Neural crest cell (in vitro differentiated cells): Measurements from ENCODE around the gene CDH16. TPM values are rescaled to one million over a fixed set of nuclear protein-coding genes. Genes with fewer than 3 reads are reported as not detected.

Source experiments
- DNase-seq: peaks from one replicate; pipeline ENCODE4 v3.0.0; 2021; ENCODE audit warnings: low read depth, mixed read lengths, low spot score
- H3K27ac Mint-ChIP-seq: one replicate; pipeline ENCODE4 v1.8.0; 2021; ENCODE audit warnings: mild to moderate bottlenecking, mixed read lengths; ENCODE audit not compliant: unreplicated experiment
- H3K27me3 Mint-ChIP-seq: 2 replicates; pipeline ENCODE4 v1.8.0; 2021; ENCODE audit warnings: low read depth, mild to moderate bottlenecking, mixed read lengths
- H3K36me3 Mint-ChIP-seq: 2 replicates; pipeline ENCODE4 v1.8.0; 2021; ENCODE audit warnings: low read depth, mild to moderate bottlenecking, mixed read lengths
- H3K4me1 Mint-ChIP-seq: 2 replicates; pipeline ENCODE4 v1.8.0; 2021; ENCODE audit warnings: mixed read lengths
- H3K4me3 Mint-ChIP-seq: one replicate; pipeline ENCODE4 v1.8.0; 2021; ENCODE audit warnings: mild to moderate bottlenecking, mixed read lengths
- H3K9me3 Mint-ChIP-seq: 2 replicates; pipeline ENCODE4 v1.8.0; 2021; ENCODE audit warnings: mixed read lengths
- total RNA-seq: library from RNA; stranded (reverse); gene quantifications from 2 replicates; pipeline ENCODE4 v1.2.1, GENCODE V29; 2021
- TF ChIP-seq, protein P1 (sequence below): fragments of 200-600 bp; sonication (generic); conservative IDR thresholded peaks from 2 replicates; pipeline ENCODE4 v1.5.0; 2021; ENCODE audit warnings: antibody characterized with exemption, mild to moderate bottlenecking

CDH16 gene
- total RNA-seq, 1 donor from 2014 or later = not detected

DNA sequence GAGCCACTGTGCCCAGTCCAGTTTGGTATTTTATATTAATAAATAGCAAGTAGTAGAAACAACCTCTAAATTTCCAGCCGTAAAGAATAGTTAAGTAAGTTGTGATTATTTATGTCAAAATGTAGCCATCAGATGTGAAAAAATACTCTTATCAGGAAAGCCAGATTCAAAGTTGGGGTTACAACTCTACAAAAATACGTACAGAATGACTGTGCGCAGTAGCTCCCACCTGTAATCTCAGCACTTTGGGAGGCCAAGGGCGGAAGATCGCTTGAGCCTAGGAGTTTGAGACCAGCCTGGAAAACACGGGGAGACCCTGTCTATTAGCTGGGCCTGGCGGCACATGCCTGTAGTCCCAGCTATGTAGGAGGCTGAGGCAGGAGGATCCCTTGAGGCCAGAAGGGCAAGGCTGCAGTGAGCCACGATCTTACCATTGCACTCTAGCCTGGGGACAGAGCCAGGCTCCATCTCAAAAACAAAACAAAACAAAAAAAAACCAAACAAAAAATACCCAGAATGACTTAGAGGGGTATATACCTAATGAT, 36.6 kb downstream of the CDH16 start:
- H3K27me3 Mint-ChIP-seq = no peaks in the 10 kb centered on the region
- no peak overlapping the region for H3K27ac Mint-ChIP-seq
- TF ChIP-seq, protein P1, sequence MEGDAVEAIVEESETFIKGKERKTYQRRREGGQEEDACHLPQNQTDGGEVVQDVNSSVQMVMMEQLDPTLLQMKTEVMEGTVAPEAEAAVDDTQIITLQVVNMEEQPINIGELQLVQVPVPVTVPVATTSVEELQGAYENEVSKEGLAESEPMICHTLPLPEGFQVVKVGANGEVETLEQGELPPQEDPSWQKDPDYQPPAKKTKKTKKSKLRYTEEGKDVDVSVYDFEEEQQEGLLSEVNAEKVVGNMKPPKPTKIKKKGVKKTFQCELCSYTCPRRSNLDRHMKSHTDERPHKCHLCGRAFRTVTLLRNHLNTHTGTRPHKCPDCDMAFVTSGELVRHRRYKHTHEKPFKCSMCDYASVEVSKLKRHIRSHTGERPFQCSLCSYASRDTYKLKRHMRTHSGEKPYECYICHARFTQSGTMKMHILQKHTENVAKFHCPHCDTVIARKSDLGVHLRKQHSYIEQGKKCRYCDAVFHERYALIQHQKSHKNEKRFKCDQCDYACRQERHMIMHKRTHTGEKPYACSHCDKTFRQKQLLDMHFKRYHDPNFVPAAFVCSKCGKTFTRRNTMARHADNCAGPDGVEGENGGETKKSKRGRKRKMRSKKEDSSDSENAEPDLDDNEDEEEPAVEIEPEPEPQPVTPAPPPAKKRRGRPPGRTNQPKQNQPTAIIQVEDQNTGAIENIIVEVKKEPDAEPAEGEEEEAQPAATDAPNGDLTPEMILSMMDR = no peak
- no peaks in the 10 kb centered on the region for H3K9me3 Mint-ChIP-seq
- DNase-seq = no peak
- peak overlapping the region; percentile 77 for H3K4me3 Mint-ChIP-seq
- peaks cover 29% of the 10 kb centered on the region for H3K4me1 Mint-ChIP-seq
- no peaks in the 10 kb centered on the region for H3K36me3 Mint-ChIP-seq

GRCh38 chr16:66881560-66881959, 37.1 kb downstream of the CDH16 start:
- no peaks in the 10 kb centered on the region for H3K36me3 Mint-ChIP-seq
- TF ChIP-seq, protein P1 = no peak
- H3K4me1 Mint-ChIP-seq = peaks cover 29% of the 10 kb centered on the region
- peak overlapping the region; percentile 77 for H3K4me3 Mint-ChIP-seq
- no peaks in the 10 kb centered on the region for H3K9me3 Mint-ChIP-seq
- no peak for DNase-seq
- H3K27me3 Mint-ChIP-seq = no peaks in the 10 kb centered on the region
- H3K27ac Mint-ChIP-seq = no peak overlapping the region

DNA sequence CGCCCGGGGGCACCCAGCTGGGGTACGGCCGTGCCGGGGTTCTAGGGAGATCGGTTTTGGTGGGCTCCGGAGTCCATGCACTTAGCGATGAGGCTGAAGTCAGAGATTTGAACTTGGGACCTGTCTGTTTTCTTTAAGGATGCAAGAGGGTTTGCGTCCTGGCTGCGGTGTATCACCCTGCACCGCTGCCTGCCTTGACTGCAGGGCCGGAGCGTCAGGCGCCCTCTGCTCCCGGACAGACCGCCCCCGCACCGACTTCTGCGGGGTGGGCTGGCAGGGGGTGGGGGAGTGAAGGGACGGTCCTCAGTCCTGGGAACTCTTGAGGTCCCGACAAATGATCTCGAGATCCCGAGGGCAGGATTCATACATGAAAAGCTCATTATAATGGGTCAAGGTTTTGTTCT, 37.7 kb downstream of the CDH16 start:
- H3K4me1 Mint-ChIP-seq = peaks cover 32% of the 10 kb centered on the region
- H3K36me3 Mint-ChIP-seq = no peaks in the 10 kb centered on the region
- H3K4me3 Mint-ChIP-seq = peak overlapping the region; percentile 77
- no peak overlapping the region for H3K27ac Mint-ChIP-seq
- H3K27me3 Mint-ChIP-seq = no peaks in the 10 kb centered on the region
- TF ChIP-seq, protein P1 = no peak
- no peak for DNase-seq
- no peaks in the 10 kb centered on the region for H3K9me3 Mint-ChIP-seq

- Mint-ChIP-seq H3K4me1 (peaks cover 33% of the 10 kb centered on the region), H3K27ac (peak within 1 kb of the TSS; percentile 92), H3K9me3 (no peaks in the 10 kb centered on the region), H3K36me3 (no peaks in the 10 kb centered on the region), H3K4me3 (peak within 1 kb of the TSS; percentile 100), H3K27me3 (no peaks in the 10 kb centered on the region)
- DNase-seq = peak; percentile 96
- TF ChIP-seq, protein P1 = no peak
These were observed 38.2 kb downstream of the CDH16 start, which contains the start of gene PDP2 for GRCh38 chr16:66880288-66881013. PDP2 (plus strand) TSS chr16:66880515; CDS start chr16:66884285, 3,770 bp downstream.

DNA sequence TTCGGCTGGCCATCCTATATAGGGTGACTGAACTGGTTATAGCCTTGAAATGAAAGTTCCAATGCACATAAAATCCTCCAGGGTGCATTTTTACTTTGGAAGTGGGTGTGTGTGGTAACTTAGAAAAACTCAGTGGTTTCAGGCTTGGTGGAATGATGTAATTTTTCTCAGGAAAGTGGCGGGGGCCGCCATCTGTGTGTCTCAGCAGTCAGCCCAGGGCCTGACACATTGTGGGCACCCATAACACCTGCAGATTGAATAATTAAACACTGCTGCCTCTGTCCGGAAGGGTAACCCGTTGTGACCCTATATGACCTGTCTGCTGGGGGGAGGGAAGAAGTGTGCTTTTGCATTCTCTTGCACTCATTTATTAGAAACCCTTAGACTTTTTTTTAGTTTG, 40.6 kb downstream of the CDH16 start:
- TF ChIP-seq, protein P1 = no peak
- Mint-ChIP-seq H3K27me3 (no peaks in the 10 kb centered on the region), H3K36me3 (no peaks in the 10 kb centered on the region), H3K4me1 (peaks cover 43% of the 10 kb centered on the region), H3K9me3 (no peaks in the 10 kb centered on the region), H3K4me3 (peak overlapping the region; percentile 56), H3K27ac (no peak overlapping the region)
- DNase-seq = no peak
